Heart right ventricle (tissue), 16 donors: ENCODE results near the gene HS3ST1. TPM values are rescaled to one million over a fixed set of nuclear protein-coding genes. Genes with fewer than 3 reads are reported as not detected.

ENCODE experiments used
- ATAC-seq, 8 donors: fragments of 200-7000 bp; cut with Tn5 transposase; one replicate each; pipeline ENCODE4 v1.9.1; 2020; ENCODE audit warnings: mild to moderate bottlenecking in 8 of 8, moderate library complexity in 8 of 8, moderate number of reproducible peaks in 1 of 8
- DNase-seq, 2 donors: peaks; one replicate each; pipeline ENCODE4 v3.0.0-alpha.2; 2020
- H3K27ac ChIP-seq, 10 donors: fragments of 200-600 bp; sonication (generic) in 2 of 10; one replicate each; pipeline versions ENCODE4 v1.5.0 to v1.8.0; 2020 to 2022; ENCODE audit warnings: mild to moderate bottlenecking in 3 of 10
- H3K27me3 ChIP-seq, 7 donors: fragments of 200-600 bp; one replicate each; pipeline ENCODE4 v1.8.0; 2021 to 2022; ENCODE audit warnings: mild to moderate bottlenecking in 2 of 7
- H3K36me3 ChIP-seq, 9 donors: fragments of 200-600 bp; sonication (generic) in 1 of 9; one replicate each; pipeline versions ENCODE4 v1.5.0 to v1.8.0; 2020 to 2022; ENCODE audit warnings: mild to moderate bottlenecking in 2 of 9
- H3K4me1 ChIP-seq, 9 donors: fragments of 200-600 bp; sonication (generic) in 1 of 9; one replicate each; pipeline versions ENCODE4 v1.5.0 to v1.8.0; 2020 to 2022; ENCODE audit warnings: mild to moderate bottlenecking in 4 of 9
- H3K4me3 ChIP-seq, 10 donors: fragments of 200-600 bp; sonication (generic) in 2 of 10; one replicate each; pipeline versions ENCODE4 v1.5.0 to v1.8.0; 2020 to 2022; ENCODE audit warnings: mild to moderate bottlenecking in 7 of 10, moderate library complexity in 2 of 10
- H3K9me3 ChIP-seq, 11 donors: fragments of 200-600 bp in 10 of 11; sonication (generic) in 2 of 11; one replicate each; pipeline versions ENCODE4 v1.5.0 to v1.8.0; 2013 to 2022; ENCODE audit warnings: mild to moderate bottlenecking in 2 of 11, control low read depth in 1 of 11, moderate library complexity in 1 of 11
- WGBS, 2 donors: extraction: QIAGEN DNeasy Blood & Tissue Kit; methylation state at CpG; one replicate each; pipeline ENCODE4 v1.1.7; 2013; ENCODE audit warnings: inconsistent platforms in 1 of 2; 5-methylcytosine and 5-hydroxymethylcytosine counted together
- intact Hi-C, 10 donors: fragments of 100-400 bp; cut with DNase I; formaldehyde crosslinking; loops; one replicate each; pipeline versions ENCODE4 v1.11.1 to v1.14.2; 2022
- polyA plus RNA-seq, 2 donors: library from polyadenylated mRNA; stranded (reverse); fragments of 200-250 nt; gene quantifications; one replicate each; pipeline ENCODE4 v1.2.3, GENCODE V29; 2013
- total RNA-seq, 10 donors: library from RNA; stranded (reverse); fragmentation: NEBNext Ultra II Directional in 3 of 10; extraction: Animal tissue kit (Norgen Biotek cat#: 25700) in 3 of 10; gene quantifications; one replicate each; pipeline versions ENCODE4 v1.2.1 to v1.2.4, GENCODE V29; 2021 to 2023
- TF ChIP-seq, protein P1 (sequence below), 9 donors: fragments of 200-600 bp; sonication (generic) in 2 of 9; IDR thresholded peaks; one replicate each; pipeline versions ENCODE4 v1.5.0 to v1.8.0; 2021 to 2022; ENCODE audit warnings: antibody characterized with exemption in 9 of 9, mild to moderate bottlenecking in 5 of 9, moderate library complexity in 1 of 9
- donor health status: Arrhythmogenic right ventricular cardiomyopathy.
- donor health status: ischemic (EF 13 %, LVEDD 7.1; RV severe dilation, severe dysfunction).
- donor health status: healthy with polysubstance abuse.
- donor health status: DM: no; HTN: yes; CAD: no.
- donor health status: DM: no; HTN: no; CAD: no.
- donor health status: ischemic (EF 25% LVEDD 6.9; RV normal size, moderate dysfunction).
- donor health status: ischemic (EF 25% LVEDD 5.7; RV mildly dilated, moderate dysfunction).
- donor health status: healthy.
- donor health status: DM: yes; HTN: yes; CAD: no.
- donor health status: Ischemic cardiomyopathy.
- donor health status: ischemic (EF 35%, LVEDD 5.7; RV mildly dilated, moderate dysfunction).
- donor health status: nonischemic (EF 11% LVEDD 7.7; RV severe dilation, severe dysfunction).
- donor health status: DM: yes; HTN: yes; CAD: no.
- donor health status: PGD.
- donor health status: ischemic (EF 29% LVEDD 5.4; RV normal size, mild dysfunction).
- donor health status: nonischemic (EF 23%, LVEDD 6.1; RV moderate dilation, normal function).

Gene HS3ST1
- total and polyA plus RNA-seq, 12 donors = 0.27 to 2.1 (median 1.1) TPM

- TF ChIP-seq, protein P1, sequence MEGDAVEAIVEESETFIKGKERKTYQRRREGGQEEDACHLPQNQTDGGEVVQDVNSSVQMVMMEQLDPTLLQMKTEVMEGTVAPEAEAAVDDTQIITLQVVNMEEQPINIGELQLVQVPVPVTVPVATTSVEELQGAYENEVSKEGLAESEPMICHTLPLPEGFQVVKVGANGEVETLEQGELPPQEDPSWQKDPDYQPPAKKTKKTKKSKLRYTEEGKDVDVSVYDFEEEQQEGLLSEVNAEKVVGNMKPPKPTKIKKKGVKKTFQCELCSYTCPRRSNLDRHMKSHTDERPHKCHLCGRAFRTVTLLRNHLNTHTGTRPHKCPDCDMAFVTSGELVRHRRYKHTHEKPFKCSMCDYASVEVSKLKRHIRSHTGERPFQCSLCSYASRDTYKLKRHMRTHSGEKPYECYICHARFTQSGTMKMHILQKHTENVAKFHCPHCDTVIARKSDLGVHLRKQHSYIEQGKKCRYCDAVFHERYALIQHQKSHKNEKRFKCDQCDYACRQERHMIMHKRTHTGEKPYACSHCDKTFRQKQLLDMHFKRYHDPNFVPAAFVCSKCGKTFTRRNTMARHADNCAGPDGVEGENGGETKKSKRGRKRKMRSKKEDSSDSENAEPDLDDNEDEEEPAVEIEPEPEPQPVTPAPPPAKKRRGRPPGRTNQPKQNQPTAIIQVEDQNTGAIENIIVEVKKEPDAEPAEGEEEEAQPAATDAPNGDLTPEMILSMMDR (IDR thresholded peaks at IDR 0.05) = no peak
- Histone ChIP-seq H3K27me3 (no peaks in the 10 kb centered on the region), H3K36me3 (no peaks in the 10 kb centered on the region), H3K27ac (no peak overlapping the region), H3K4me1 (no peaks in the 10 kb centered on the region), H3K4me3 (no peak overlapping the region), H3K9me3 (peaks cover 0 to 15% (median 4%) of the 10 kb centered on the region in 11 donors)
- intact Hi-C loops = no loop called here
- WGBS, 2 donors = 72 to 76% methylated on average over 5 of the region's 5 CpGs
- DNase-seq = no peak
- ATAC-seq = no peak
Measured at GRCh38 chr4:11455201-11455835, 26.6 kb upstream of the HS3ST1 start.

- no peak for ATAC-seq
- Histone ChIP-seq H3K4me3 (no peak overlapping the region), H3K27me3 (no peaks in the 10 kb centered on the region), H3K36me3 (no peaks in the 10 kb centered on the region), H3K9me3 (peaks cover 0 to 2% (median 0%) of the 10 kb centered on the region in 11 donors), H3K27ac (no peak overlapping the region), H3K4me1 (peaks cover 0 to 1% (median 0%) of the 10 kb centered on the region in 9 donors)
- 96 to 100% methylated on average over 1 of the region's 1 CpG for WGBS, 2 donors
- no peak for DNase-seq
- TF ChIP-seq, protein P1 (IDR thresholded peaks at IDR 0.05) = no peak
- intact Hi-C loops = no loop called here
Measured at GRCh38 chr4:11451716-11452115, 23.0 kb upstream of the HS3ST1 start.

DNA sequence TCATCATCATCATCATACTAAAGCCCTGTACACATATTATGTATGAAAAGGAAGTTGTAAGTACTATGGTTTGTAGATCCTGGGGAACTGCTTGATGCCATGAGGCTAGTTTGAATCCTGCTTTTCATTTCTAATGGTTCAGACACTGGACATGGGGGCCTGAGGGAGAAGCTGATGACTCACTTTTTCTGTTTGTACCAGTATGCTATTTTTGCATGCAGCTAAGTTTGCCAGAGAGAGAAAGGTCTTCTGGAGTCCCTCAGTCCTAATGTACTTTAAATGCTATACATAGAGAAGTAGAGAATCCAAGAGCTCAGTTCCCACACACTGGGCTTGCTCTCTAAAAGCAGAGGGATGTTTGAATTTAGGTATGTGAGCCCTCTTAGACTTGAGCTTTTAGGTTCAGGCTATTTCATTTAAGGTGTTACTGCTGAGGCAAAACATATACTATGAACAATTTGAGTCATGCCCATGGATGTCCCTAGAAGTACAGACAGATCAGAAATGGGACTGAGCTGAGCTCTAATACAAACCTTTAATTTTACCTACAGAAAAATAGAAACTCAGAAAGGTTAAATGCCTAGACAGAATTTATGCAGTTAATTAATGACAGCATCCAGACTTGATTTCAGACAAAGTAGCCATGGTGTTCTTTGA lies 17.6 kb upstream of the HS3ST1 start:
- DNase-seq (no peak), ATAC-seq (peak in 7 of 8 donors; percentile 20 to 95 (median 81))
- intact Hi-C loops = no loop called here
- TF ChIP-seq, protein P1 (IDR thresholded peaks at IDR 0.05) = no peak
- peaks cover 0 to 12% (median 0%) of the 10 kb centered on the region in 9 donors for H3K4me1 ChIP-seq
- no peaks in the 10 kb centered on the region for H3K36me3 ChIP-seq
- H3K4me3 ChIP-seq = no peak overlapping the region
- H3K27ac ChIP-seq = no peak overlapping the region
- H3K27me3 ChIP-seq = no peaks in the 10 kb centered on the region
- peaks cover 0 to 2% (median 0%) of the 10 kb centered on the region in 11 donors for H3K9me3 ChIP-seq

- DNase-seq (no peak), ATAC-seq (no peak)
- Histone ChIP-seq H3K27me3 (no peaks in the 10 kb centered on the region), H3K27ac (peak overlapping the region in 1 of 10 donors; percentile 54), H3K36me3 (no peaks in the 10 kb centered on the region), H3K4me3 (no peak overlapping the region), H3K4me1 (peaks cover 0 to 28% (median 0%) of the 10 kb centered on the region in 9 donors), H3K9me3 (no peaks in the 10 kb centered on the region)
- 93% methylated on average over 1 of the region's 1 CpG for WGBS, 2 donors
- intact Hi-C loops = no loop called here
- TF ChIP-seq, protein P1 (IDR thresholded peaks at IDR 0.05) = no peak
Measured at GRCh38 chr4:11441194-11441556, 12.5 kb upstream of the HS3ST1 start.
